ENCODE data around the gene NTNG2.

GRCh38 chr9:132126680-132127236, 35.1 kb upstream of the NTNG2 start:
- TF ChIP-seq CTCF (conservative IDR thresholded peaks at IDR 0.05 in 1 of 2, IDR thresholded peaks at IDR 0.05 in 1 of 2; ENCODE audit: extremely low read depth in 1 of 2, insufficient read depth in 1 of 2, low read depth in 1 of 2, low read length in 2 of 2) (no peak), EZH2 (IDR thresholded peaks at IDR 0.05; ENCODE audit: borderline replicate concordance, low read length) (no peak)
